ENCODE measurements around the gene MAP3K8. TPM values are rescaled to one million over a fixed set of nuclear protein-coding genes. Genes with fewer than 3 reads are reported as not detected.
A peak's percentile ranks its signal among the peaks of the same experiment; 100 is the strongest.
"Not testable (repeated sequence)": the region's sequence is repeated elsewhere in the genome, so short reads cannot be mapped to it uniquely, and the experiment has no call there.

Gene MAP3K8
- total RNA-seq, 4 donors from 2014 or later = 18.7 to 74.2 (median 24.1) TPM

DNA sequence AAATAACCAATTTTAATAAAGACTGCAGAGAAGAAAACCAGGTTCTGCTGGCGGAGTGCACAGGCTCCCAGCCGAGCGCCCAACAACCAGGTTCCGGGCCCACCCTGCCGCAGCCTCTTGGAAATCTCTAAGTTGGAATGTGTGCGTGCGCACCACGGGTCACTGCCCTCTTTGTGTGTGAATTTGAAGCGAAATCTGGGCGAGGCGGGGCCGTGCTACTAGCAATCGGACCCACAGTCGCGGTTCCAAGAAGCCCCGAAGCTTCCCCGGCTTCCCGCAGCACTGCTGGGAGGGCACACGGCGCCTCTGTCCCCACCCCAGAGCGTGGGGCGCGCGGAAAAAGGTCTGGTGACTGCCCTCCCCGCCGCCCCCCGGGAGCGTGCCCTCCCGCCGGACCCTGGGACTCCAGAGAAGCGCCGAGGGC, 666 bp upstream of the MAP3K8 start:
- DNase-seq (ENCODE audit: extremely low spot score) = peak; percentile 96
- Histone ChIP-seq H3K27ac (replicated peaks in 1 of 4) (peak overlapping the region; percentile 97 to 100 (median 99)), H3K4me1 (peaks cover 45 to 57% (median 53%) of the 10 kb centered on the region in 4 donors), H3K9me3 (no peaks in the 10 kb centered on the region), H3K36me3 (peaks cover 0 to 16% (median 0%) of the 10 kb centered on the region in 4 donors), H3K27me3 (no peaks in the 10 kb centered on the region), H3K4me3 (peak overlapping the region; percentile 82 to 94 (median 86))
- intact Hi-C loops (cut with DNase I) = no loop called here
- 0% methylated on average over 3 of the region's 32 CpGs for WGBS
- TF ChIP-seq EP300 (IDR thresholded peaks at IDR 0.05) (no peak), POLR2AphosphoS5 (IDR thresholded peaks at IDR 0.05) (no peak)
- TF ChIP-seq, protein P1, sequence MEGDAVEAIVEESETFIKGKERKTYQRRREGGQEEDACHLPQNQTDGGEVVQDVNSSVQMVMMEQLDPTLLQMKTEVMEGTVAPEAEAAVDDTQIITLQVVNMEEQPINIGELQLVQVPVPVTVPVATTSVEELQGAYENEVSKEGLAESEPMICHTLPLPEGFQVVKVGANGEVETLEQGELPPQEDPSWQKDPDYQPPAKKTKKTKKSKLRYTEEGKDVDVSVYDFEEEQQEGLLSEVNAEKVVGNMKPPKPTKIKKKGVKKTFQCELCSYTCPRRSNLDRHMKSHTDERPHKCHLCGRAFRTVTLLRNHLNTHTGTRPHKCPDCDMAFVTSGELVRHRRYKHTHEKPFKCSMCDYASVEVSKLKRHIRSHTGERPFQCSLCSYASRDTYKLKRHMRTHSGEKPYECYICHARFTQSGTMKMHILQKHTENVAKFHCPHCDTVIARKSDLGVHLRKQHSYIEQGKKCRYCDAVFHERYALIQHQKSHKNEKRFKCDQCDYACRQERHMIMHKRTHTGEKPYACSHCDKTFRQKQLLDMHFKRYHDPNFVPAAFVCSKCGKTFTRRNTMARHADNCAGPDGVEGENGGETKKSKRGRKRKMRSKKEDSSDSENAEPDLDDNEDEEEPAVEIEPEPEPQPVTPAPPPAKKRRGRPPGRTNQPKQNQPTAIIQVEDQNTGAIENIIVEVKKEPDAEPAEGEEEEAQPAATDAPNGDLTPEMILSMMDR (IDR thresholded peaks at IDR 0.05) = no peak

DNA sequence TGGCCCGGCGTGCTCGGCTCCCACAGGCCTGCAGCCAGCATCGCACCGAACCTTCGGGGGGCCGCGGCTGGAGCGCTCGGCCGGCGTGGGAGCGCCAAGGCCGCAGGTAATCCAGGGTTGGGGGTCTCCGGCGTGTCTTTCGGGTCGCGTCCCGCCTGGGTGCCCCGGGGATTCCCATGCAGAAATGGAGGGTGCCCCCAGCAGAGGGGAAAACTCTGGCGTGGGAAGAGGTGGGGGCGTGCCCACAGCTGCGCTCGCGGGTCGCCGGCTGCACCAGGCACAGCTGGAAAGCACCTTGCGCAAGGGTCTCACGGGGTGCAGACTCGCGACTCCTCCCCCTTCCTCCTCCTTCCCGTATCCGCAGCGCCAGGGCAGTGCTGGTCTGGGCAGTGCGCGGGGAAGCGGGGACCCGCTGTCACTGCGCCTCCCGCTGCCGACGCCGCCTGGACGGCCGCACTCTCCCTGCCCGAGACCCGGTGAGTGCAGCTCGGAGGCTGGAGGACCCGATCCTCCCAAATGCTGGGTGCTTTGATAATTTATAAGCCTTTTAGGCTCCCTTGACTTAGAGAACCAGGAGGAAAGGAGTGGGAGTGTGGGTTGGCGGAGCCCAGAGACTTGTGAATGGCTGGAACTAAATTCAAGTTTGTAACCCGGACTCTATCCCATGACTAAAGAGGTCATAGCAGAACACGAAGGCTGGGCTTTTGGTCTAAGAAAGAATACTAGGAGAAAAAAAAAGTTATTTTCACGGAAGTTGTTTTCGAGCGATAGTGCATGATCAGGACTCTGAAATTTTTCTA, 489 bp downstream of the MAP3K8 start:
- Histone ChIP-seq H3K4me1 (peaks cover 55 to 68% (median 65%) of the 10 kb centered on the region in 4 donors), H3K27me3 (no peaks in the 10 kb centered on the region), H3K36me3 (peaks cover 5 to 28% (median 6%) of the 10 kb centered on the region in 4 donors), H3K9me3 (no peaks in the 10 kb centered on the region), H3K27ac (replicated peaks in 1 of 4) (peak overlapping the region; percentile 97 to 100 (median 99)), H3K4me3 (peak overlapping the region; percentile 82 to 94 (median 86))
- WGBS = 2% methylated on average over 19 of the region's 56 CpGs
- TF ChIP-seq POLR2AphosphoS5 (IDR thresholded peaks at IDR 0.05) = peak; percentile 96 to 98
- peak; percentile 99 for TF ChIP-seq POLR2A (IDR thresholded peaks at IDR 0.05; ENCODE audit: low read depth)
- TF ChIP-seq, protein P1 (IDR thresholded peaks at IDR 0.05) = no peak
- TF ChIP-seq EP300 (IDR thresholded peaks at IDR 0.05) = peak; percentile 36
- intact Hi-C loops (cut with DNase I) = no loop called here
- peak; percentile 98 for DNase-seq (ENCODE audit: extremely low spot score)

DNA sequence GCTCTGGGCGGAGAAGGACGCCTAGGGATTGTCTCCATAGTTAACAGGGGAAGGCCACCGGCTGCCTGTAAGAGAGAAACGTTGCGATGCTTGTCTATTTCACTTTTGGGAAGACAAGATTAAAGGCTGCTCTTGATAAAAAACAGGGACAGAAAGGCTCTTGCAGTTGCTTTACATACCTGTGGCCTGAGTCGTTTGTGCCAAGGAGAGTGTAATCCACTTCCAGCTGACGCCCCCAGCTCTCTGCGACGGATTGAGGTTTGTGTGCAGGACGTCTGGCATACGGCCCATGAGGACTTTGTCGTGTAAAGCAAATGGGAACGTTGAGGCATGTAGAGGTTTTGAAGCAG, 1.1 kb downstream of the MAP3K8 start:
- WGBS = 3% methylated on average over 13 of the region's 13 CpGs
- intact Hi-C loops (cut with DNase I) = no loop called here
- H3K4me1 ChIP-seq = peaks cover 60 to 74% (median 70%) of the 10 kb centered on the region in 4 donors
- DNase-seq (ENCODE audit: extremely low spot score) = no peak
- no peak for TF ChIP-seq POLR2A (IDR thresholded peaks at IDR 0.05; ENCODE audit: low read depth)
- TF ChIP-seq, protein P1 (IDR thresholded peaks at IDR 0.05) = no peak
- H3K36me3 ChIP-seq = peaks cover 5 to 33% (median 9%) of the 10 kb centered on the region in 4 donors
- H3K27me3 ChIP-seq = no peaks in the 10 kb centered on the region
- no peaks in the 10 kb centered on the region for H3K9me3 ChIP-seq
- H3K4me3 ChIP-seq = peak overlapping the region; percentile 82 to 94 (median 86)
- peak overlapping the region; percentile 97 to 100 (median 99) for H3K27ac ChIP-seq (replicated peaks in 1 of 4)

DNA sequence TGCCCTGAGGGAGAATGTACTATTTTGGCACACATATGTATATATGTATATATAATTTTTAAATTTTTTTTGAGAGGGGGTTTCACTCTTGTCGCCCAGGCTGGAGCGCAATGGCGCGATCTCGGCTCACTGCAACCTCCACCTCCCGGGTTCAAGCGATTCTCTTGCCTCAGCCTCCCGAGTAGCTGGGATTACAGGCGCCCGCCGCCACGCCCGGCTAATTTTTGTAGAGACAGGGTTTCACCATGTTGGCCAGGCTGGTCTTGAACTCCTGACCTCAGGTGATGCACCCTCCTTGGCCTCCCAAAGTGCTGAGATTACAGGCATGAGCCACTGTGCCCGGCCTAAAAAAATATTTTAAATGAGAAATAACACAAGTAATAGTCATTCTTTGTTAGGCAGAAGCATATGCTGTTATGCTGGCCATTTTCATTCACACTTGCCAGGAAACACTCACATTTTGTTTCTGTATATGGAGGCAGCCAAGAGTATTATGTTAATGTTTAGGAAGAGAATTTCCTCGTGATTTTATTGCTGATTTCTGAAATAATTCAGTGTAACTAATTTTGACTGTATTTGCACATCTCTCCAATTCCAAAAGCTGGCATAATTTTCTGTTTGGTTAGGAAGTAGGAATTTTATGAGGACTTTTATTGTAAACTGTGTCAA, 1.6 kb downstream of the MAP3K8 start:
- Histone ChIP-seq H3K4me1 (peaks cover 63 to 78% (median 75%) of the 10 kb centered on the region in 4 donors), H3K36me3 (peaks cover 5 to 38% (median 10%) of the 10 kb centered on the region in 4 donors), H3K27ac (replicated peaks in 1 of 4) (peak overlapping the region; percentile 97 to 100 (median 99)), H3K4me3 (peak overlapping the region; percentile 82 to 94 (median 86))
- DNase-seq (ENCODE audit: extremely low spot score); H3K27me3 ChIP-seq; intact Hi-C loops (cut with DNase I); H3K9me3 ChIP-seq: not testable (repeated sequence)
- WGBS = 53% methylated on average over 15 of the region's 15 CpGs

DNA sequence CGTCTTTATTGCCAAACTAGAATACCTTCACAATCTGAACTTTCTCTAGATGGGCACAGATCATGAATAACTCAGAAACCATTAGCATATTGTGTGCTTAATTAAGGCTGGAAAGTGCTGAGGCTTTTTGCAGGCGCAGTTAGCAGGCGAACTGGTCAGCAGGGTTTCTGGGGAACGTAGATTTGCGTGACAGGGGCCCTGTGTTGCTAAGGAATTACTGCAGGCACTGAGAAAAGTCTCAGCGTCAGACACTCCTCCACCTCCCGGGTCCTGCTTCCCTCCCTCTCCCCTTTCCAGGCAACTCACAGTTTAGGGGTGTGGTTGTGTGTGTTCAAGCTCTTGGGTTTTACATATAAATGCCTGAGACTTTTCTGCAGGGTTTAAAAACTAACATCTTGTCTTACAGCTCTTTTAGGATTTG, 2.2 kb downstream of the MAP3K8 start:
- DNase-seq (ENCODE audit: extremely low spot score) = no peak
- Histone ChIP-seq H3K27ac (replicated peaks in 1 of 4) (peak overlapping the region; percentile 97 to 100 (median 99)), H3K4me1 (peaks cover 61 to 78% (median 75%) of the 10 kb centered on the region in 4 donors), H3K36me3 (peaks cover 5 to 42% (median 10%) of the 10 kb centered on the region in 4 donors), H3K4me3 (peak overlapping the region; percentile 82 to 94 (median 86)), H3K9me3 (no peaks in the 10 kb centered on the region), H3K27me3 (no peaks in the 10 kb centered on the region)
- TF ChIP-seq, protein P1 (IDR thresholded peaks at IDR 0.05) = no peak
- TF ChIP-seq POLR2AphosphoS5 (IDR thresholded peaks at IDR 0.05) = peak; percentile 60 to 75
- 26% methylated on average over 7 of the region's 7 CpGs for WGBS
- intact Hi-C loops (cut with DNase I) = no loop called here

Measured in esophagus muscularis mucosa (tissue), 4 donors.